Activated CD8-positive, alpha-beta memory T cell treated with anti-CD3 and anti-CD28 coated beads for 24 hours (primary cell): ENCODE results near the gene AFF3.

Source experiments
- DNase-seq: peaks from one replicate; pipeline ENCODE4 v3.0.0-alpha.2; 2020

Gene AFF3

GRCh38 chr2:100041385-100041784 is 101.0 kb downstream of the AFF3 start:
- no peak for DNase-seq

- no peak for DNase-seq
Observed at GRCh38 chr2:100040906-100041305, 101.5 kb downstream of the AFF3 start.

- no peak for DNase-seq
Observed at GRCh38 chr2:100039291-100039980, 103.0 kb downstream of the AFF3 start.

- no peak for DNase-seq
Observed at GRCh38 chr2:100038011-100038410, 104.4 kb downstream of the AFF3 start.

- DNase-seq = no peak
Observed at GRCh38 chr2:100036793-100037192, 105.6 kb downstream of the AFF3 start.

GRCh38 chr2:100036026-100036425 is 106.4 kb downstream of the AFF3 start:
- no peak for DNase-seq

- no peak for DNase-seq
Observed at GRCh38 chr2:100034431-100034830, 108.0 kb downstream of the AFF3 start.

- no peak for DNase-seq
Observed at GRCh38 chr2:100033976-100034375, 108.4 kb downstream of the AFF3 start.

GRCh38 chr2:100031604-100032003 is 110.8 kb downstream of the AFF3 start:
- no peak for DNase-seq

- DNase-seq = no peak
Observed at GRCh38 chr2:100029460-100029859, 112.9 kb downstream of the AFF3 start.

GRCh38 chr2:100021791-100022340 is 120.5 kb downstream of the AFF3 start:
- DNase-seq = no peak

- no peak for DNase-seq
Observed at GRCh38 chr2:100019499-100019898, 122.9 kb downstream of the AFF3 start.

- no peak for DNase-seq
Observed at GRCh38 chr2:100018341-100019193, 123.8 kb downstream of the AFF3 start.

GRCh38 chr2:100017633-100018032 is 124.8 kb downstream of the AFF3 start:
- no peak for DNase-seq

- DNase-seq = no peak
Observed at GRCh38 chr2:100016756-100017155, 125.6 kb downstream of the AFF3 start.

- no peak for DNase-seq
Observed at GRCh38 chr2:100015849-100016248, 126.5 kb downstream of the AFF3 start.

GRCh38 chr2:100013892-100014677 is 128.3 kb downstream of the AFF3 start:
- DNase-seq = no peak

GRCh38 chr2:100012561-100012960 is 129.8 kb downstream of the AFF3 start:
- DNase-seq = no peak

- DNase-seq = no peak
Observed at GRCh38 chr2:100011272-100011731, 131.1 kb downstream of the AFF3 start.

GRCh38 chr2:100010606-100011005 is 131.8 kb downstream of the AFF3 start:
- DNase-seq = no peak

- no peak for DNase-seq
Observed at GRCh38 chr2:100009743-100010142, 132.6 kb downstream of the AFF3 start.

GRCh38 chr2:100008956-100009355 is 133.4 kb downstream of the AFF3 start:
- DNase-seq = no peak

GRCh38 chr2:100006516-100006915 is 135.9 kb downstream of the AFF3 start:
- DNase-seq = no peak
